ENCODE data around the gene ZNF891. TPM values are rescaled to one million over a fixed set of nuclear protein-coding genes. Genes with fewer than 3 reads are reported as not detected.

Gene ZNF891
- total RNA-seq, 2 donors from 2014 or later, result 3.7 to 3.9 TPM

- no peak overlapping the region for H3K9ac ChIP-seq (ENCODE audit: extremely low read depth, low read length, poor library complexity, severe bottlenecking)
- no peaks in the 10 kb centered on the region for H3K4me1 ChIP-seq (ENCODE audit: control insufficient read depth, insufficient read depth, low read length)
- H3K27ac Mint-ChIP-seq, result no peak overlapping the region
- H3K27me3 Mint-ChIP-seq (ENCODE audit: insufficient read depth), result no peaks in the 10 kb centered on the region
- peaks cover 86% of the 10 kb centered on the region for H3K36me3 Mint-ChIP-seq (ENCODE audit: low read depth)
- DNase-seq, result no peak
- 90% methylated on average over 2 of the region's 2 CpGs; no CpG with 5 or more reads in 1 of the 2 experiments for WGBS, 2 experiments (ENCODE audit: insufficient coverage in 1 of 2, insufficient read length in 1 of 2)
- H3K27me3 ChIP-seq (ENCODE audit: control insufficient read depth, insufficient read depth, low read length, poor library complexity, severe bottlenecking), result no peaks in the 10 kb centered on the region
- peaks cover 95% of the 10 kb centered on the region for H3K9me3 ChIP-seq (ENCODE audit: control insufficient read depth, low read length)
- no peak overlapping the region for H3K4me3 Mint-ChIP-seq
- peaks cover 71% of the 10 kb centered on the region for H3K36me3 ChIP-seq (ENCODE audit: control insufficient read depth, insufficient read depth, low read length)
- H3K4me3 ChIP-seq (ENCODE audit: low read length), result peak overlapping the region; percentile 48
- TF ChIP-seq CTCF (conservative IDR thresholded peaks at IDR 0.05), result no peak
- no peak overlapping the region for H3K27ac ChIP-seq (ENCODE audit: low read depth, low read length)
- no peaks in the 10 kb centered on the region for H3K4me1 Mint-ChIP-seq
- H3K9me3 Mint-ChIP-seq, result peaks cover 95% of the 10 kb centered on the region
Measured at GRCh38 chr12:133124674-133125073, 5.4 kb downstream of the ZNF891 start.

DNA sequence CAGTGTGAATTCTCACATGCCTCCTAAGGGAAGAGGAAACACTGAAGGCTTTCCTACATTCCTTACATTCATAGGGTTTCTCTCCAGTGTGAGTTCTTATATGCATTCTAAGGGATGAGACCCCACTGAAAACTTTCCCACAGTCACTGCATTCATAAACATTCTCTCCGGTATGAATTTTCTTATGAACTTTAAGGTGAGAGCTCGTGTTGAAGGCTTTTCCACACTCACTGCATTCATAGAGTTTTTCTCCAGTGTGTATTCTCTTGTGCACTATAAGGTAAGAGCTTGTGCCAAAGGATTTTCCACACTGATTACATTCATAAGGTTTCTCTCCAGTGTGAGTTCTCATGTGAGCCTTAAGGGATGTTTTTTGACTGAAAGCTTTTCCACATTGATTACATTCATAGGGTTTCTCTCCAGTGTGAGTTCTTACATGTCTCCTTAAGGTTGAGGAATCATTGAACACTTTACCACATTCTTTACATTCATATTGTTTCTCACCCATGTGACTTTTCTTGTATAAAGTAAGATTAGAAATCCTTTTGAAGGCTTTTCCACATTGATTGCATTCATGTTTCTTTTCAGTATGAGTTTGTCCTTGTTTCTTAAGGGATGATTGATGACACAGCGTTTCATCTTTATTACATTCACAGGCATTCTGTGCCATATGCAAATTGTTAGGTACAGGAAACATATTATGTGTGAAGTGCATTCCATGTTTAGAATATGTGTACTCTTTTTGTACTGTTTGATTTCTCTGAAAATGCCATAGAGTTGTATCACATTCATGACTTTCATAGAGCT lies 9.5 kb downstream of the ZNF891 start:
- H3K27ac Mint-ChIP-seq, result no peak overlapping the region
- peaks cover 76% of the 10 kb centered on the region for H3K36me3 ChIP-seq (ENCODE audit: control insufficient read depth, insufficient read depth, low read length)
- H3K36me3 Mint-ChIP-seq (ENCODE audit: low read depth), result peaks cover 93% of the 10 kb centered on the region
- no peaks in the 10 kb centered on the region for H3K4me1 Mint-ChIP-seq
- 91 to 100% methylated on average over 2 to 3 of the region's 3 CpGs for WGBS, 2 experiments (ENCODE audit: insufficient coverage in 1 of 2, insufficient read length in 1 of 2)
- no peaks in the 10 kb centered on the region for H3K4me1 ChIP-seq (ENCODE audit: control insufficient read depth, insufficient read depth, low read length)
- H3K4me3 Mint-ChIP-seq, result no peak overlapping the region
- H3K27me3 ChIP-seq (ENCODE audit: control insufficient read depth, insufficient read depth, low read length, poor library complexity, severe bottlenecking), result no peaks in the 10 kb centered on the region
- H3K4me3 ChIP-seq (ENCODE audit: low read length), result peak overlapping the region; percentile 74
- H3K27ac ChIP-seq (ENCODE audit: low read depth, low read length), result no peak overlapping the region
- peaks cover 95% of the 10 kb centered on the region for H3K9me3 Mint-ChIP-seq
- no peak overlapping the region for H3K9ac ChIP-seq (ENCODE audit: extremely low read depth, low read length, poor library complexity, severe bottlenecking)
- no peak for TF ChIP-seq CTCF (conservative IDR thresholded peaks at IDR 0.05)
- H3K9me3 ChIP-seq (ENCODE audit: control insufficient read depth, low read length), result peaks cover 100% of the 10 kb centered on the region
- no peaks in the 10 kb centered on the region for H3K27me3 Mint-ChIP-seq (ENCODE audit: insufficient read depth)
- DNase-seq, result no peak

- H3K27me3 Mint-ChIP-seq (ENCODE audit: insufficient read depth), result no peaks in the 10 kb centered on the region
- H3K27me3 ChIP-seq (ENCODE audit: control insufficient read depth, insufficient read depth, low read length, poor library complexity, severe bottlenecking), result no peaks in the 10 kb centered on the region
- no peak overlapping the region for H3K27ac Mint-ChIP-seq
- TF ChIP-seq CTCF (conservative IDR thresholded peaks at IDR 0.05), result no peak
- DNase-seq, result no peak
- H3K9me3 Mint-ChIP-seq, result peaks cover 96% of the 10 kb centered on the region
- no peak overlapping the region for H3K4me3 Mint-ChIP-seq
- H3K4me1 Mint-ChIP-seq, result no peaks in the 10 kb centered on the region
- H3K9me3 ChIP-seq (ENCODE audit: control insufficient read depth, low read length), result peaks cover 94% of the 10 kb centered on the region
- no peak overlapping the region for H3K27ac ChIP-seq (ENCODE audit: low read depth, low read length)
- no peak overlapping the region for H3K9ac ChIP-seq (ENCODE audit: extremely low read depth, low read length, poor library complexity, severe bottlenecking)
- peaks cover 72% of the 10 kb centered on the region for H3K36me3 ChIP-seq (ENCODE audit: control insufficient read depth, insufficient read depth, low read length)
- WGBS, 2 experiments (ENCODE audit: insufficient coverage in 1 of 2, insufficient read length in 1 of 2), result 100% methylated on average over 2 of the region's 2 CpGs; no CpG with 5 or more reads in 1 of the 2 experiments
- no peaks in the 10 kb centered on the region for H3K4me1 ChIP-seq (ENCODE audit: control insufficient read depth, insufficient read depth, low read length)
- H3K36me3 Mint-ChIP-seq (ENCODE audit: low read depth), result peaks cover 89% of the 10 kb centered on the region
- H3K4me3 ChIP-seq (ENCODE audit: low read length), result peak overlapping the region; percentile 63
Measured at GRCh38 chr12:133108150-133108549, 21.9 kb downstream of the ZNF891 start.
